CD8-positive, alpha-beta memory T cell (primary cell): Measurements from ENCODE around the gene SPINK14. TPM values are rescaled to one million over a fixed set of nuclear protein-coding genes. Genes with fewer than 3 reads are reported as not detected.

Experiments used
- CTCF ChIA-PET: fragments of 350-600 bp; sonication (Branson Sonifier 250); formaldehyde crosslinking; loops from one replicate; lab custom pipeline; 2021; ENCODE audit warnings: antibody characterized with exemption; lab: Charles Lee
- POLR2A ChIA-PET: fragments of 350-600 bp; sonication (Branson Sonifier 250); formaldehyde crosslinking; loops from one replicate; lab custom pipeline; 2021; ENCODE audit warnings: antibody characterized with exemption; lab: Charles Lee
- DNase-seq, 5 donors: peaks; one replicate each; pipeline versions ENCODE4 v3.0.0 to v3.0.0-alpha.2; 2020 to 2022; ENCODE audit warnings: mixed read lengths in 1 of 5
- H3K27ac ChIP-seq: one replicate; pipeline ENCODE4 v1.7.0; 2013; ENCODE audit warnings: low read depth, mild to moderate bottlenecking, low read length, moderate library complexity
- H3K27me3 ChIP-seq: 2 replicates; pipeline ENCODE4 v1.7.0; 2013; ENCODE audit warnings: low read length, mild to moderate bottlenecking; ENCODE audit not compliant: insufficient read depth, poor library complexity, severe bottlenecking
- H3K36me3 ChIP-seq: 2 replicates; pipeline ENCODE4 v1.7.0; 2013; ENCODE audit warnings: mild to moderate bottlenecking, low read length, moderate library complexity; ENCODE audit not compliant: insufficient read depth
- H3K4me1 ChIP-seq: 2 replicates; pipeline ENCODE4 v1.7.0; 2013; ENCODE audit warnings: mild to moderate bottlenecking, low read length, moderate library complexity; ENCODE audit not compliant: insufficient read depth
- H3K4me3 ChIP-seq: 2 replicates; pipeline ENCODE4 v1.7.0; 2013; ENCODE audit warnings: mild to moderate bottlenecking, low read length
- H3K9me3 ChIP-seq: 2 replicates; pipeline ENCODE4 v1.7.0; 2013; ENCODE audit warnings: mild to moderate bottlenecking, low read length
- H3K27ac Mint-ChIP-seq, 8 donors: one replicate each; pipeline ENCODE4 v1.8.0; 2020 to 2021; ENCODE audit warnings: mixed read lengths in 8 of 8, mild to moderate bottlenecking in 6 of 8, inconsistent platforms in 3 of 8, moderate library complexity in 3 of 8
- H3K27me3 Mint-ChIP-seq, 2 donors: one replicate each; pipeline ENCODE4 v1.8.0; 2020 to 2021; ENCODE audit warnings: mixed read lengths in 2 of 2, mild to moderate bottlenecking in 1 of 2, moderate library complexity in 1 of 2
- H3K36me3 Mint-ChIP-seq, 3 donors: one replicate each; pipeline ENCODE4 v1.8.0; 2020 to 2021; ENCODE audit warnings: mixed read lengths in 3 of 3, inconsistent platforms in 1 of 3, mild to moderate bottlenecking in 1 of 3
- H3K4me1 Mint-ChIP-seq, 3 donors: one replicate each; pipeline ENCODE4 v1.8.0; 2020 to 2021; ENCODE audit warnings: mixed read lengths in 3 of 3, inconsistent platforms in 1 of 3, mild to moderate bottlenecking in 1 of 3
- H3K4me3 Mint-ChIP-seq, 7 donors: one replicate each; pipeline ENCODE4 v1.8.0; 2020 to 2021; ENCODE audit warnings: mixed read lengths in 7 of 7, mild to moderate bottlenecking in 6 of 7, moderate library complexity in 4 of 7, inconsistent platforms in 2 of 7
- H3K9me3 Mint-ChIP-seq, 5 donors: one replicate each; pipeline ENCODE4 v1.8.0; 2020 to 2022; ENCODE audit warnings: mixed read lengths in 5 of 5, mild to moderate bottlenecking in 3 of 5, moderate library complexity in 2 of 5, inconsistent platforms in 1 of 5
- polyA plus RNA-seq: library from polyadenylated mRNA; unstranded; fragments of 300-500 nt; fragmentation: Illumina TruSeq; gene quantifications from one replicate; pipeline ENCODE4 v1.2.3, GENCODE V29; 2021
- total RNA-seq, 2 experiments: library from RNA; stranded (reverse); gene quantifications; one replicate each; pipeline ENCODE4 v1.2.3, GENCODE V29; 2021

The SPINK14 gene, protein sequence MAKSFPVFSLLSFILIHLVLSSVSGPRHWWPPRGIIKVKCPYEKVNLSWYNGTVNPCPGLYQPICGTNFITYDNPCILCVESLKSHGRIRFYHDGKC
- total RNA-seq (not detected), polyA plus RNA-seq (not detected)

DNA sequence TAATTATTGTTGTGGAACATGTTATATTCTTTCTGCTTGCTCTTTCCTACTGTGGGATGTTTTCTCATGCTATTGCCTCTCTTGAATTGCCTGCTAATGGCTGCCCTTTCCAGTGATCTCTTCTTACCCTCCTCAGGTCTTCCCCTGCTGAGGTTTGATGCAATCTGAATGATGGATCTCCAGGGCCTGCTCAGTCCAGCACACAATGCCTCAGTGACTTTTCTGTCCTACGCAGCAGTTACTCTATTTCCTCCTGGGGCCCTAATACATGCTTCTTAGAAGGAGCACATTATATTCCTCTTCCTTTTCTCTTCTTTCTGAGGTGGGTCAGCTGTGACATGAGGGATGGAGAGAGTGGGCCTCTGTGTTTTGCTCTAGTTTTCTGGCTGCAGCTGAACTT is at the start of gene SPINK14:
Gene SPINK14 (plus strand): TSS at position 301 of the 400 bp plus-strand sequence. CDS start 1,187 bp downstream, outside the sequence.
- CTCF ChIA-PET, result no interaction called here
- DNase-seq, result no peak
- H3K27me3 Mint-ChIP-seq, result peaks cover 0 to 14% of the 10 kb centered on the region in 2 donors

DNA sequence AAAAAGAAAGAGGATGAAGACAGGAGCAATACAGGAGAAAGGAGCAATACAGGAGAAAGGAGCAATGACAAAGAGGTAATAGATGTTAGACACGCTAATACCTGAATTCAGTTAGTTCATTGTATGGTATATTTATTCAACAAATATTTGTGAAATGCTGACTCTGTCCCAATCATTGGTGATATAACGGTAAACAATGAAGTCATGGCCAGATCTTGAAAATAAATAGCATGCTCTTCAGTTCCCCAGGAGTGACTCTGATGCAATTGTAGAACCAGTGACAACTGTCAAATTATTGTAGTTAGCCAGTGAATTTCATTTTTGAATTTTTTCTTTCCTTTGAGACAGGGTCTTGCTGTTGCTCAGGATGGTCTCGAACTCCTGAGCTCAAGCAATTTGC is 48.0 kb upstream of the SPINK14 start:
- no peak overlapping the region for H3K4me3 Mint-ChIP-seq
- no peaks in the 10 kb centered on the region for H3K4me1 Mint-ChIP-seq
- no peaks in the 10 kb centered on the region for H3K9me3 Mint-ChIP-seq
- Histone ChIP-seq H3K36me3 (no peaks in the 10 kb centered on the region), H3K27me3 (peaks cover 4% of the 10 kb centered on the region), H3K4me3 (no peak overlapping the region), H3K9me3 (no peaks in the 10 kb centered on the region), H3K27ac (no peak overlapping the region), H3K4me1 (no peaks in the 10 kb centered on the region)
- POLR2A ChIA-PET, result no interaction called here
- H3K27me3 Mint-ChIP-seq, result peaks cover 0 to 5% of the 10 kb centered on the region in 2 donors
- CTCF ChIA-PET, result no interaction called here
- DNase-seq, result no peak
- no peaks in the 10 kb centered on the region for H3K36me3 Mint-ChIP-seq
- no peak overlapping the region for H3K27ac Mint-ChIP-seq

More for the DNA sequence above, at the start of gene SPINK14:
- Histone ChIP-seq H3K27me3 (no peaks in the 10 kb centered on the region), H3K4me1 (no peaks in the 10 kb centered on the region), H3K4me3 (no peak within 1 kb of the TSS), H3K36me3 (no peaks in the 10 kb centered on the region), H3K27ac (no peak within 1 kb of the TSS), H3K9me3 (no peaks in the 10 kb centered on the region)
- no peaks in the 10 kb centered on the region for H3K9me3 Mint-ChIP-seq
- no peaks in the 10 kb centered on the region for H3K4me1 Mint-ChIP-seq
- no peak within 1 kb of the TSS for H3K4me3 Mint-ChIP-seq
- H3K36me3 Mint-ChIP-seq, result no peaks in the 10 kb centered on the region
- H3K27ac Mint-ChIP-seq, result no peak within 1 kb of the TSS
- POLR2A ChIA-PET, result no interaction called here

DNA sequence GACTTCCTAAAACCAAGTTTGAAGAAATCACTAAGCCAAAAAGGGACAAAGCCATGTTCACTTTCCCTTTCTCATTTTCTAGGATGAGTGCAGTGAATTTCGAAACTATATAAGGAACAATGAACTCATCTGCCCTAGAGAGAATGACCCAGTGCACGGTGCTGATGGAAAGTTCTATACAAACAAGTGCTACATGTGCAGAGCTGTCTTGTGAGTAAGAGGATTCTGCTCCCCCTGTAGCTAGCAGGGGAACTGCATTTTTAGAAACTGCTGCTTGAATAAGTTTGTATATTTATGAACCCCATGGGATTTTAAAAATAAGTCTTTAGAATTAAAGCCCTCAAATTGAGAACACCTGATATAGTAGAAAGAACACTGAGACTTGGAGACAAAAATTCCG is 42.7 kb upstream of the SPINK14 start:
- ChIA-PET CTCF (no interaction called here), POLR2A (no interaction called here)
- Histone ChIP-seq H3K36me3 (no peaks in the 10 kb centered on the region), H3K9me3 (no peaks in the 10 kb centered on the region), H3K27me3 (peaks cover 4% of the 10 kb centered on the region), H3K4me3 (no peak overlapping the region), H3K4me1 (no peaks in the 10 kb centered on the region), H3K27ac (no peak overlapping the region)
- no peak overlapping the region for H3K27ac Mint-ChIP-seq
- no peaks in the 10 kb centered on the region for H3K9me3 Mint-ChIP-seq
- no peak overlapping the region for H3K4me3 Mint-ChIP-seq
- H3K36me3 Mint-ChIP-seq, result no peaks in the 10 kb centered on the region
- H3K27me3 Mint-ChIP-seq, result no peaks in the 10 kb centered on the region
- H3K4me1 Mint-ChIP-seq, result no peaks in the 10 kb centered on the region
- DNase-seq, result no peak

DNA sequence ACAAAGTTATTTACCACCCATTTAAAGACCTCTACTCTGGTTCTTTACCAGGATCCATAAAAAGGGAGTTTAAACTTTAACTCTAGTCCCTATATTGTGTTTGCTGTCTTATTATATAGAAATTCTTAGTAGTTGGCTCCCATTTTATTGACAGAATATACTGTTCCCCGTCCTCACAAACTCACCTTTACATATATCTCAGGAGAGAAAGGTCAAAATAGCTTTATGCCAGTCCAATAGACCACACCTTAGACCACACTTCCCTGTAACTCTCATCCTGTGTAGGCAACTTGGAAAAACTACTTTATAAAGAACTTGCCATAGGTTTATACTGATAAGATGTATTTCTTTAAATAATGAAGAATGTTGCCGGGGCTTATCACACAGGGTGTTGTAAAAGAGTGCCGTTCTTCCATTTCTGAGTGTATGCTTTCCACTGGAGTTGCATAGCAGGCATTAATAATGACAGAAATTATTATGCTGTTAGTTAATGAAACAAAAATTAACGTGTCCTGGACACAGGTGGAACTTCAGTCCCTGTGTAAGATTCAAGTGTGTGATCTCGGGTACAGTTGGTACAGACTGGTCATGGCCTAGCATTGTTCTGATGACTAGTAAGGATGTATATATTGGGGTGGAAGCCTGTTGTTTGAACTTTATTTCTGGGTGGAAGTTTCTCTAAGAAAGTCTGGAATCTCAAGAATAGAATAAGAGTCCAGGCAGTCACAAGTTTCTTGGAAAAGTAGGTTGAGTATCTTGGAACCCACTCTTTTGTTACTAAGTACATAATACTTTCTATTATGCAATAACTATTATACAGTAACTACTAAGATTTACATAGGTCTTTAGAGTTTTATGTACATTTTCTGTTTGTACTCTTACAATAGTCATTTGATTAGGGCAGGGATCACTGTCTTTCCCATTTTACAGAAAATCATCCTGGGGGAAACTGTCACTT is 33.0 kb upstream of the SPINK14 start:
- Mint-ChIP-seq H3K4me3 (no peak overlapping the region), H3K27ac (no peak overlapping the region), H3K27me3 (peaks cover 1 to 26% of the 10 kb centered on the region in 2 donors), H3K36me3 (no peaks in the 10 kb centered on the region), H3K4me1 (no peaks in the 10 kb centered on the region), H3K9me3 (no peaks in the 10 kb centered on the region)
- ChIA-PET CTCF (no interaction called here), POLR2A (no interaction called here)
- no peak for DNase-seq
- Histone ChIP-seq H3K4me3 (no peak overlapping the region), H3K27me3 (no peaks in the 10 kb centered on the region), H3K27ac (no peak overlapping the region), H3K4me1 (no peaks in the 10 kb centered on the region), H3K9me3 (no peaks in the 10 kb centered on the region), H3K36me3 (no peaks in the 10 kb centered on the region)

DNA sequence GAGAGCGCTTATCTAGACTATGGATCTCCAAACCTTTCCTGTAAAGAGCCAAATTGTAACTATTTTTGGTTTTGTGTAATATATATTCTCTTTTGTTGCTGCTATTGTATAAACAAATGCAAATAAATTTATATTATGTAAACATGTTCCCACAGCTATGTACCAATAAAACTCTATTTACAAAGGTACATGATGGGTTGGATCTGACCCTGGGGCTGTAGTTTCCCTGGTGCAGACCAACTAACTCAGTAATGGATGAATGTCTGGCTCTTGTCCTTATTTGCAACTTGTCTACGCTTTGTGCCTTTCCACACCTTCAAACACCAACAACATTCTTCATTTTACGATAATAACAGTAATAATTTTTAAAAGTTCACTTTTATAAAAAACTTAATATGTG is 27.5 kb upstream of the SPINK14 start:
- Histone ChIP-seq H3K27me3 (no peaks in the 10 kb centered on the region), H3K9me3 (no peaks in the 10 kb centered on the region), H3K4me1 (no peaks in the 10 kb centered on the region), H3K36me3 (no peaks in the 10 kb centered on the region), H3K27ac (no peak overlapping the region), H3K4me3 (no peak overlapping the region)
- POLR2A ChIA-PET, result no interaction called here
- H3K27ac Mint-ChIP-seq, result no peak overlapping the region
- no peak for DNase-seq
- peaks cover 0 to 3% (median 3%) of the 10 kb centered on the region in 5 donors for H3K9me3 Mint-ChIP-seq
- H3K4me1 Mint-ChIP-seq, result no peaks in the 10 kb centered on the region
- CTCF ChIA-PET, result no interaction called here
- H3K36me3 Mint-ChIP-seq, result no peaks in the 10 kb centered on the region
- peaks cover 1 to 17% of the 10 kb centered on the region in 2 donors for H3K27me3 Mint-ChIP-seq
- H3K4me3 Mint-ChIP-seq, result no peak overlapping the region

DNA sequence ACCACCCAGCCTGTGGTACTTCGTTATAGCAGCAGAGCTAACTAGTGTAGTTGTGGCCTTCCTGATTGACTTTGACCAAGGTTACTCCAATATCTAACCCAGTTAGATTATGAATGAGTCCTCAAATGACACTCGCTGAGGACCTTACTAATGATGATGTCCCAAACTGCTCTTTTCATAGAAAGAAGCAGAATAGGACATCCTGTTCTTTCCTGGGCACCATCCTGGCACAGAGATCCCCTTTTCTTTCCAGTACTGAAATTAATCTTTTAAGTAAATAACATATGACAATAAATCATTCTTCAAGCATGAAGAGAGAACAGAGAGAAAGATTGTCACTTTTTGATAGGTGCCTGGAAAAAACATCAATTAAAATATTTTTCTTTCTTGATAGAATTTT is 26.7 kb upstream of the SPINK14 start:
- CTCF ChIA-PET, result no interaction called here
- H3K27ac Mint-ChIP-seq, result no peak overlapping the region

DNA sequence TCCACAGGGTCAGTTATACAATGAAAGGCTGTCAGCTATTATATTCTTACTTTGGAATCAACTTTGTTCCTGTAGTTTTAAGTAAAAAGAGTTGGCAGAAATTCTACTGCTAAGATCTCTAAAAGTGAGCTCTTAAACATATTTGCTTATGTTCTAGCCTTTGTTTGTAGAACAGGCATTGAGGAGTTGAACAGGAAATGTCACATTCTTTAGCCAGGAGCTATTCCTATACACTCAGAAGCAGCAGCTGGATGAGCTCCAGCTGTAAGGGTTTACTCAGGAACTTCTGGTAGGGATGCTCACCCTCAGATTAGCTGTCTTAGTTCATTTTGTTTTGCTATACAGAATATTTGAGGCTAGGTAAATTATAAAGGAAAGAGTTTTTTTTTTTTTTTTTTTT is 22.4 kb upstream of the SPINK14 start:
- H3K36me3 Mint-ChIP-seq, result no peaks in the 10 kb centered on the region
- CTCF ChIA-PET, result no interaction called here

More for the DNA sequence above, 26.7 kb upstream of the SPINK14 start:
- no peak overlapping the region for H3K4me3 Mint-ChIP-seq
- POLR2A ChIA-PET, result no interaction called here
- no peaks in the 10 kb centered on the region for H3K27me3 ChIP-seq
- H3K36me3 ChIP-seq, result no peaks in the 10 kb centered on the region
- no peak for DNase-seq
- no peak overlapping the region for H3K27ac ChIP-seq
- H3K27me3 Mint-ChIP-seq, result peaks cover 1 to 21% of the 10 kb centered on the region in 2 donors
- H3K4me1 ChIP-seq, result no peaks in the 10 kb centered on the region
- H3K4me3 ChIP-seq, result no peak overlapping the region
- no peaks in the 10 kb centered on the region for H3K9me3 ChIP-seq
- H3K9me3 Mint-ChIP-seq, result peaks cover 0 to 3% (median 3%) of the 10 kb centered on the region in 5 donors
- no peaks in the 10 kb centered on the region for H3K36me3 Mint-ChIP-seq
- H3K4me1 Mint-ChIP-seq, result no peaks in the 10 kb centered on the region

DNA sequence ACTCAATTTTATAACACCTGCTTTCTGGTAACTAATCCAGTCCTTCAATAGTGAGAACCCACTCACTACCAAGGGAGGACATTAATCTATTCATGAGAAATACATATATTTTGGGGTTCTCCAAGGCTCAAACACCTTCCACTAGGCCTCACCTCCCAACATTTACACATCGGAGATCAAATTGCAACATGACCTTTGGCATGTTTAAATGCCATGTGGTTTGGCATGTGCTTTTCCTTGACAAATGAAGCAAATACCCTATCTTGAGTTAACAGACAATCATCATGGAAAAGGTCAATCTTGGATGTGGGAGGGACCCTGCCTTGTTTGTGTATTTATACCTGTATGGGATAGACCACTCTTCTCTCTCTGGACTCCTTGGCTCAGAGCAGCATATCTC is 21.9 kb upstream of the SPINK14 start:
- ChIA-PET POLR2A (no interaction called here), CTCF (no interaction called here)
- no peaks in the 10 kb centered on the region for H3K9me3 ChIP-seq
- no peaks in the 10 kb centered on the region for H3K36me3 ChIP-seq
- Mint-ChIP-seq H3K27ac (no peak overlapping the region), H3K9me3 (peaks cover 0 to 3% (median 3%) of the 10 kb centered on the region in 5 donors), H3K4me1 (no peaks in the 10 kb centered on the region), H3K4me3 (no peak overlapping the region), H3K36me3 (no peaks in the 10 kb centered on the region), H3K27me3 (peaks cover 0 to 8% of the 10 kb centered on the region in 2 donors)
- no peak for DNase-seq
- H3K4me3 ChIP-seq, result no peak overlapping the region
- no peak overlapping the region for H3K27ac ChIP-seq
- H3K27me3 ChIP-seq, result no peaks in the 10 kb centered on the region
- no peaks in the 10 kb centered on the region for H3K4me1 ChIP-seq

More for the DNA sequence above, 22.4 kb upstream of the SPINK14 start:
- Mint-ChIP-seq H3K9me3 (peaks cover 0 to 3% (median 3%) of the 10 kb centered on the region in 5 donors), H3K4me1 (no peaks in the 10 kb centered on the region), H3K4me3 (no peak overlapping the region), H3K27ac (no peak overlapping the region), H3K27me3 (peaks cover 0 to 8% of the 10 kb centered on the region in 2 donors)
- POLR2A ChIA-PET, result no interaction called here
- Histone ChIP-seq H3K36me3 (no peaks in the 10 kb centered on the region), H3K4me3 (no peak overlapping the region), H3K4me1 (no peaks in the 10 kb centered on the region), H3K9me3 (no peaks in the 10 kb centered on the region), H3K27ac (no peak overlapping the region), H3K27me3 (no peaks in the 10 kb centered on the region)
- no peak for DNase-seq
